Fibroblast of lung (primary cell): Measurements from ENCODE around the gene LCE1F.

Experiments
- CTCF ChIP-seq, 2 donors: IDR thresholded peaks in 1 of 2; conservative IDR thresholded peaks in 1 of 2; 1 replicate in 1 of 2; 2 replicates in 1 of 2; pipeline ENCODE4 v1.5.1; 2011 to 2012; ENCODE audit warnings: low read length in 2 of 2, control low read depth in 1 of 2, inconsistent platforms in 1 of 2, low read depth in 1 of 2, mild to moderate bottlenecking in 1 of 2
- EZH2 ChIP-seq: IDR thresholded peaks from 2 replicates; pipeline ENCODE4 v1.5.1; 2012; ENCODE audit warnings: low read length, control low read depth, mild to moderate bottlenecking; ENCODE audit errors: missing control alignments

DNA sequence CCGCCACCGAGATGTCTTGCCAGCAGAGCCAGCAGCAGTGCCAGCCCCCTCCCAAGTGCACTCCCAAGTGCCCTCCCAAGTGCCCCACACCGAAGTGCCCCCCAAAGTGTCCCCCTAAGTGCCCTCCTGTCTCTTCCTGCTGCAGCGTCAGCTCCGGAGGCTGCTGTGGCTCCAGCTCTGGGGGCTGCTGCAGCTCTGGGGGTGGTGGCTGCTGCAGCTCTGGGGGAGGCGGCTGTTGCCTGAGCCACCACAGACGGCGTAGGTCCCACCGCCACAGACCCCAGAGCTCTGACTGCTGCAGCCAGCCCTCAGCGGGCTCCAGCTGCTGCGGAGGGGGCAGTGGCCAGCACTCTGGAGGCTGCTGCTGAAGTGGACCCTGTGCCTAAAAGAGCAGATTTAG, 1.4 kb downstream of the LCE1F start:
- TF ChIP-seq CTCF (conservative IDR thresholded peaks at IDR 0.05 in 1 of 2, IDR thresholded peaks at IDR 0.05 in 1 of 2; ENCODE audit: low read depth in 1 of 2, low read length in 2 of 2) (no peak), EZH2 (no peak)
